ENCODE data around the gene GRAMD2A.

- no peak for TF ChIP-seq YY1 (IDR thresholded peaks at IDR 0.05; ENCODE audit: insufficient read depth, insufficient read length)
- no peak for TF ChIP-seq ZNF274 (IDR thresholded peaks at IDR 0.05; ENCODE audit: low read depth, low read length)
Measured at GRCh38 chr15:72175186-72176044, 22.2 kb downstream of the GRAMD2A start.

Measured in NT2/D1 (cell line).